ENCODE results near the gene DTNBP1.

DNA sequence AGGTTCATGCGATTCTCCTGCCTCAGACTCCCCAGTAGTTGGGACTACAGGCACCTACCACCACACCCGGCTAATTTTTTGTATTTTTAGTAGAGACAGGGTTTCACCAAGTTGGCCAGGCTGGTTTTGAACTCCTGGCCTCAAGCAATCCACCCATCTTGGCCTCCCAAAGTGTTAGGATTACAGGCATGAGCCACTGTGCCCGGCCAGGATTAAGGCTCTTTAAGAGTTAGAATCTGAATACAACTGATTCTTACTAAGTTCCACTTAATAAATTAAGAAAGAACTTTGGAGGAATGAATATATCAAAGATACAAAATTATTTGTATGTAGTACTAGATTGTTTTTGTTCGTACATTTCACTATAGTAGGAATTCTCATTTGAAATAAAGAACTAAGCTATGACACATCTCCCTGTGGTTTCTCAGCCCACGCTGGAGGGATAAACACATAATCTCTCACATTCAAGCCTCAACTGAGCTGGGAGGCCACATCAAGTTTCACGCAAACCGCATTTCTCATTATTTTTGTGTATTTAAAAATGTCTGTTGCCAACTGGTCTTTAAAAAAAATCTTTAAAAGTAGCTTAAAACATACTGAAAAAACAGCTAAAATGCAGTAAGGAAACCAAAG, 34.2 kb downstream of the DTNBP1 start:
- no peak for TF ChIP-seq POLR2AphosphoS5 (IDR thresholded peaks at IDR 0.05)
- TF ChIP-seq, protein P1, sequence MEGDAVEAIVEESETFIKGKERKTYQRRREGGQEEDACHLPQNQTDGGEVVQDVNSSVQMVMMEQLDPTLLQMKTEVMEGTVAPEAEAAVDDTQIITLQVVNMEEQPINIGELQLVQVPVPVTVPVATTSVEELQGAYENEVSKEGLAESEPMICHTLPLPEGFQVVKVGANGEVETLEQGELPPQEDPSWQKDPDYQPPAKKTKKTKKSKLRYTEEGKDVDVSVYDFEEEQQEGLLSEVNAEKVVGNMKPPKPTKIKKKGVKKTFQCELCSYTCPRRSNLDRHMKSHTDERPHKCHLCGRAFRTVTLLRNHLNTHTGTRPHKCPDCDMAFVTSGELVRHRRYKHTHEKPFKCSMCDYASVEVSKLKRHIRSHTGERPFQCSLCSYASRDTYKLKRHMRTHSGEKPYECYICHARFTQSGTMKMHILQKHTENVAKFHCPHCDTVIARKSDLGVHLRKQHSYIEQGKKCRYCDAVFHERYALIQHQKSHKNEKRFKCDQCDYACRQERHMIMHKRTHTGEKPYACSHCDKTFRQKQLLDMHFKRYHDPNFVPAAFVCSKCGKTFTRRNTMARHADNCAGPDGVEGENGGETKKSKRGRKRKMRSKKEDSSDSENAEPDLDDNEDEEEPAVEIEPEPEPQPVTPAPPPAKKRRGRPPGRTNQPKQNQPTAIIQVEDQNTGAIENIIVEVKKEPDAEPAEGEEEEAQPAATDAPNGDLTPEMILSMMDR (IDR thresholded peaks at IDR 0.05) = no peak

All from breast epithelium (tissue), 3 donors.